ENCODE measurements around the gene PJVK. TPM values are rescaled to one million over a fixed set of nuclear protein-coding genes. Genes with fewer than 3 reads are reported as not detected.
A peak's percentile ranks its signal among the peaks of the same experiment; 100 is the strongest.
"Not testable (repeated sequence)": the region's sequence is repeated elsewhere in the genome, so short reads cannot be mapped to it uniquely, and the experiment has no call there.

The PJVK gene
- total RNA-seq = 0.20 and 0.44 TPM in 2 replicates

GRCh38 chr2:178450774-178451525, at the start of gene PJVK, which contains the start of gene PRKRA:
TSS of gene PJVK (plus strand) at chr2:178451378. CDS start at chr2:178453410, 2,032 bp downstream.
TSS of gene PRKRA (minus strand) at chr2:178451175. CDS start at chr2:178451030, 145 bp downstream.
- DNase-seq (ENCODE audit: low read depth in 2 of 2) = peak; percentile 99

- DNase-seq (ENCODE audit: low read depth in 2 of 2) = peak in 1 of 2 donors; percentile 16
Measured at GRCh38 chr2:178401994-178402437, 49.2 kb upstream of the PJVK start.

GRCh38 chr2:178403671-178404306, 47.4 kb upstream of the PJVK start:
- no peak for DNase-seq (ENCODE audit: low read depth in 2 of 2)

GRCh38 chr2:178404368-178404767, 46.8 kb upstream of the PJVK start:
- peak; percentile 60 to 99 for DNase-seq (ENCODE audit: low read depth in 2 of 2)

GRCh38 chr2:178409261-178409660, 41.9 kb upstream of the PJVK start:
- DNase-seq (ENCODE audit: low read depth in 2 of 2) = no peak

- DNase-seq (ENCODE audit: low read depth in 2 of 2) = peak in 1 of 2 donors; percentile 25
Measured at GRCh38 chr2:178412047-178412446, 39.1 kb upstream of the PJVK start.

- not testable (repeated sequence) for DNase-seq (ENCODE audit: low read depth in 2 of 2)
Measured at GRCh38 chr2:178412453-178412852, 38.7 kb upstream of the PJVK start.

GRCh38 chr2:178413472-178414265, 37.5 kb upstream of the PJVK start:
- peak; percentile 80 to 85 for DNase-seq (ENCODE audit: low read depth in 2 of 2)

- DNase-seq (ENCODE audit: low read depth in 2 of 2) = peak; percentile 94 to 97
Measured at GRCh38 chr2:178414266-178415247, 36.6 kb upstream of the PJVK start.

- no peak for DNase-seq (ENCODE audit: low read depth in 2 of 2)
Measured at GRCh38 chr2:178415979-178416378, 35.2 kb upstream of the PJVK start.

GRCh38 chr2:178417916-178418315, 33.3 kb upstream of the PJVK start:
- DNase-seq (ENCODE audit: low read depth in 2 of 2) = no peak

GRCh38 chr2:178418426-178418825, 32.8 kb upstream of the PJVK start:
- no peak for DNase-seq (ENCODE audit: low read depth in 2 of 2)

GRCh38 chr2:178419123-178419522, 32.1 kb upstream of the PJVK start:
- DNase-seq (ENCODE audit: low read depth in 2 of 2) = peak; percentile 67 to 76

GRCh38 chr2:178420463-178420999, 30.6 kb upstream of the PJVK start:
- DNase-seq (ENCODE audit: low read depth in 2 of 2) = peak in 1 of 2 donors; percentile 73

- DNase-seq (ENCODE audit: low read depth in 2 of 2) = no peak
Measured at GRCh38 chr2:178422097-178422496, 29.1 kb upstream of the PJVK start.

- not testable (repeated sequence) for DNase-seq (ENCODE audit: low read depth in 2 of 2)
Measured at GRCh38 chr2:178423746-178424145, 27.4 kb upstream of the PJVK start.

- DNase-seq (ENCODE audit: low read depth in 2 of 2) = no peak
Measured at GRCh38 chr2:178425255-178425827, 25.8 kb upstream of the PJVK start.

- DNase-seq (ENCODE audit: low read depth in 2 of 2) = peak in 1 of 2 donors; percentile 54
Measured at GRCh38 chr2:178426388-178426787, 24.8 kb upstream of the PJVK start.

GRCh38 chr2:178427458-178427857, 23.7 kb upstream of the PJVK start:
- DNase-seq (ENCODE audit: low read depth in 2 of 2) = no peak

- no peak for DNase-seq (ENCODE audit: low read depth in 2 of 2)
Measured at GRCh38 chr2:178428396-178428806, 22.8 kb upstream of the PJVK start.
